Right lobe of liver (tissue), 6 donors: ENCODE results near the gene MYO5A. TPM values are rescaled to one million over a fixed set of nuclear protein-coding genes. Genes with fewer than 3 reads are reported as not detected.
A peak's percentile ranks its signal among the peaks of the same experiment; 100 is the strongest.

Experiments used
- ATAC-seq, 4 donors: fragments of 200-7000 bp; cut with Tn5 transposase; one replicate each; pipeline ENCODE4 v1.9.1; 2020; ENCODE audit warnings: mild to moderate bottlenecking in 4 of 4, moderate library complexity in 4 of 4
- DNase-seq, 3 donors: peaks; one replicate each; pipeline ENCODE4 v3.0.0-alpha.2; 2020
- H3K27ac ChIP-seq, 3 donors: fragments of 200-600 bp; one replicate each; pipeline ENCODE4 v1.8.0; 2022
- H3K27me3 ChIP-seq, 2 donors: fragments of 200-600 bp; one replicate each; pipeline ENCODE4 v1.8.0; 2022
- H3K36me3 ChIP-seq, 4 donors: fragments of 200-600 bp; sonication (generic) in 1 of 4; one replicate each; pipeline versions ENCODE4 v1.5.1 to v1.8.0; 2017 to 2022; ENCODE audit warnings: control low read depth in 1 of 4
- H3K4me1 ChIP-seq, 4 donors: fragments of 200-600 bp; sonication (generic) in 1 of 4; one replicate each; pipeline versions ENCODE4 v1.5.1 to v1.8.0; 2017 to 2022; ENCODE audit warnings: control low read depth in 1 of 4
- H3K4me3 ChIP-seq, 3 donors: fragments of 200-600 bp; one replicate each; pipeline ENCODE4 v1.8.0; 2022
- H3K9me3 ChIP-seq, 4 donors: fragments of 200-600 bp; sonication (generic) in 1 of 4; one replicate each; pipeline versions ENCODE4 v1.5.1 to v1.8.0; 2017 to 2022; ENCODE audit warnings: control low read depth in 1 of 4
- CTCF ChIP-seq, 4 donors: fragments of 200-600 bp in 3 of 4; fragments of 450-650 bp in 1 of 4; IDR thresholded peaks; one replicate each; pipeline versions ENCODE4 v1.5.1 to v1.8.0; 2016 to 2022; ENCODE audit warnings: antibody characterized with exemption in 4 of 4, mild to moderate bottlenecking in 2 of 4
- POLR2A ChIP-seq: fragments of 450-650 bp; IDR thresholded peaks from one replicate; pipeline ENCODE4 v1.6.1; 2017; ENCODE audit warnings: antibody characterized with exemption, mild to moderate bottlenecking
- WGBS: methylation state at CpG from one replicate; pipeline ENCODE4 v1.1.6; 2018; ENCODE audit warnings: low coverage, low lambda C conversion rate; ENCODE audit not compliant: insufficient coverage; ENCODE audit errors: missing lambda C conversion rate; 5-methylcytosine and 5-hydroxymethylcytosine counted together
- intact Hi-C, 2 donors: fragments of 100-400 bp; cut with DNase I; formaldehyde crosslinking; loops; one replicate each; pipeline versions ENCODE4 v1.11.2 to v1.14.1; 2022
- total RNA-seq, 6 experiments: library from RNA; depleted of rRNA in 2 of 6; stranded (reverse); fragments of >200 nt in 2 of 6; fragmentation: NEBNext Ultra II Directional in 3 of 6; extraction: Animal tissue kit (Norgen Biotek cat#: 25700) in 3 of 6; gene quantifications; one replicate each; pipeline versions ENCODE4 v1.1.0 to v1.2.4, GENCODE V29; 2016 to 2023
- donor health status: DM: no; HTN: yes; CAD: no.
- donor health status: DM: no; HTN: no; CAD: no.
- donor health status: DM: no; HTN: no; CAD: no.
- donor health status: DM: no; HTN: yes; CAD: no.
- donor health status: DM: no; HTN: yes; CAD: no.

The MYO5A gene
- total RNA-seq, 6 experiments from 2014 or later: 3.2 to 13.3 (median 5.0) TPM

GRCh38 chr15:52496776-52497470 lies 31.8 kb downstream of the MYO5A start:
- 68% methylated on average over 4 of the region's 6 CpGs for WGBS
- TF ChIP-seq CTCF (IDR thresholded peaks at IDR 0.05) (no peak), POLR2A (no peak)

GRCh38 chr15:52496175-52496574 lies 32.5 kb downstream of the MYO5A start:
- no peaks in the 10 kb centered on the region for H3K4me1 ChIP-seq
- WGBS: 32% methylated on average over 4 of the region's 4 CpGs
- no peaks in the 10 kb centered on the region for H3K36me3 ChIP-seq
- H3K4me3 ChIP-seq: no peak overlapping the region
- no peaks in the 10 kb centered on the region for H3K9me3 ChIP-seq
- no peaks in the 10 kb centered on the region for H3K27me3 ChIP-seq
- ATAC-seq: no peak
- TF ChIP-seq CTCF (IDR thresholded peaks at IDR 0.05) (no peak), POLR2A (no peak)
- intact Hi-C loops: no loop called here
- no peak overlapping the region for H3K27ac ChIP-seq
- no peak for DNase-seq

More at GRCh38 chr15:52496776-52497470, 31.8 kb downstream of the MYO5A start:
- Histone ChIP-seq H3K9me3 (no peaks in the 10 kb centered on the region), H3K4me1 (no peaks in the 10 kb centered on the region), H3K4me3 (no peak overlapping the region), H3K27me3 (no peaks in the 10 kb centered on the region), H3K36me3 (no peaks in the 10 kb centered on the region), H3K27ac (no peak overlapping the region)
- ATAC-seq: peak in 1 of 4 donors; percentile 46
- intact Hi-C loops: no loop called here
- DNase-seq: no peak

DNA sequence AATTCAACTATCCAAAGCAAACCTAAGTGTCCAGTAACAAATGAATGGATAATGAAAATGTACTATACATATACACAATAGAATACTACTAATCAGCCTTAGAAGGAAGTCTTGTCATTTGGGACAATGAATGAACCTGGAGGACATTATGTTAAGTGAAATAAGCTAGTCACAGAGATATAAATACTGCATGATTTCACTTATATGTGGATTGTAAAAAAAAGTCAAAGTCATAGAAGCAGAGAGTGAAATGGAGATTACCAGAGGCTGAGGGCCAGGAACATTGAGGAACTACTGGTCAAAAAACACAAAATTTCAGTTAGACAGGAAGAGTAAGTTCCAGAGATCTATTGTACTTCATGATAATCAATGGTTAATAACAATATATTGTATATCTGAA lies 33.6 kb downstream of the MYO5A start:
- no peak overlapping the region for H3K27ac ChIP-seq
- ATAC-seq (no peak), DNase-seq (no peak)
- H3K27me3 ChIP-seq: no peaks in the 10 kb centered on the region
- H3K4me3 ChIP-seq: no peak overlapping the region
- intact Hi-C loops: no loop called here
- H3K36me3 ChIP-seq: no peaks in the 10 kb centered on the region
- H3K4me1 ChIP-seq: no peaks in the 10 kb centered on the region
- no peaks in the 10 kb centered on the region for H3K9me3 ChIP-seq
- TF ChIP-seq CTCF (IDR thresholded peaks at IDR 0.05) (no peak), POLR2A (no peak)

DNA sequence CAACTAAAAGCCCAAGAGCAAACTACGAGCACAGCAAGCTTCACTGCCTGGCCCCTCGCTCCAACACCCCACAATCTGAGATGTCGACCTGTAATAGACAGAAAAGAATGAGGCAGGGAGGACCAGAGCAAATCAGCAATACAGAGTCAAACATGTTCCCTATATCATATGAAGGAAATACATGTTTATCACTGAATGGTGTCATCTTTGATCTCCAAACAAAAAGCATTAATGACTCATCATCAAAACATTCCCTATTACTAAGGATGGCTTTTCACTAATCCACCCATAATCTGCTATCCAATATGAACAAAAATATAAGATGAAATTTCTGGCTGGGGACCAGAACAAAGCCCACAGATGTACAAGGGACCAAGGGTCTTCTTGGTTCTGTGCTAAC lies 34.7 kb downstream of the MYO5A start:
- WGBS: 94% methylated on average over 3 of the region's 3 CpGs
- TF ChIP-seq POLR2A (no peak), CTCF (IDR thresholded peaks at IDR 0.05) (no peak)
- no peak overlapping the region for H3K4me3 ChIP-seq
- no peaks in the 10 kb centered on the region for H3K9me3 ChIP-seq
- ATAC-seq (no peak), DNase-seq (no peak)
- no peak overlapping the region for H3K27ac ChIP-seq
- no peaks in the 10 kb centered on the region for H3K4me1 ChIP-seq
- intact Hi-C loops: no loop called here
- H3K36me3 ChIP-seq: no peaks in the 10 kb centered on the region
- no peaks in the 10 kb centered on the region for H3K27me3 ChIP-seq

DNA sequence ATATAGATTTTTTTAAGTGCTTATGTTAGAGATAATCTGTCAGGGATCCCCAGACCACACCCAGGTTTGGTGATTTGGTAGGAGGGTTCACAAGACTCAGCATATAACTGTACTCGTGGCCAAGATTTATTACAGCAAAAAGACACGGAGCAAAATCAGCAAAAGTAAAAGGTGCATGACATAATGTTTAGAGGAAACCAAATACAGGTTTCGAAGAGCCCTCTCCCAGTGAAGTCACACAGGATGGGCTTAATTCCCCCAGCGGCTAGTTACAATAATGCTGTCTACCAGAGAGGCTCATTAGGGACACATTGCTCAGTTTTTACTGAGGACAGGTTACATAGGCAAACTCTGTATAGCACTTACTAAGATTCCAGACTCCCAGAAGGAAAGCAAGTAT lies 36.5 kb downstream of the MYO5A start:
- Histone ChIP-seq H3K4me1 (no peaks in the 10 kb centered on the region), H3K4me3 (no peak overlapping the region), H3K27ac (no peak overlapping the region), H3K36me3 (no peaks in the 10 kb centered on the region), H3K9me3 (no peaks in the 10 kb centered on the region), H3K27me3 (no peaks in the 10 kb centered on the region)
- no peak for ATAC-seq
- intact Hi-C loops: no loop called here
- WGBS: 74% methylated on average over 3 of the region's 4 CpGs
- TF ChIP-seq POLR2A (no peak), CTCF (IDR thresholded peaks at IDR 0.05) (no peak)
- DNase-seq: no peak
